Measurements from ENCODE around the gene AP3D1. TPM values are rescaled to one million over a fixed set of nuclear protein-coding genes. Genes with fewer than 3 reads are reported as not detected.

AP3D1 gene
- polyA plus RNA-seq, 3 donors from 2014 or later = 11.7 to 44.5 (median 17.9) TPM

DNA sequence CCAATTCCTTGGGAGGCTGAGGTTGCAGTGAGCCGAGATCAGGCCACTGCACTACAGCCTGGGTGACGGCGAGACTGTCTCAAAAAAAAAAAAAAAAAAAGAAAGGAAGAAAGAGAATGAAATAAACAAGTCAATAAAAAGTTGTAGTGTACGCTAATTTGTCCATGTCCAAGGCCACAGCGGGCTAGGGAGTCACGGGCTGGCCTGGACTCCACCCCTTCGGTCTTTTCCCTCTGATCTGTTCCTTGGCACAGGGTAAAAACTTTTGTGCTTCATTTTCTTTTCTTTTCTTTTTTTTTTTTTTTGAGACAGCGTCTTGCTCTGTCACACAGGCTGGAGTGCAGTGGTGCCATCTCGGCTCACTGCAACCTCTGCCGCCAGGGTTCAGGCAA is 80.9 kb downstream of the AP3D1 start:
- peaks cover 6 to 25% (median 17%) of the 10 kb centered on the region in 3 donors for H3K36me3 Mint-ChIP-seq
- peaks cover 28 to 41% of the 10 kb centered on the region in 2 donors for H3K4me1 Mint-ChIP-seq
- H3K4me3 Mint-ChIP-seq = no peak overlapping the region
- no peaks in the 10 kb centered on the region for H3K9me3 Mint-ChIP-seq
- H3K27me3 Mint-ChIP-seq (ENCODE audit: low read depth in 3 of 3) = peaks cover 12 to 35% (median 17%) of the 10 kb centered on the region in 3 donors
- peak overlapping the region in 5 of 6 donors; percentile 28 to 86 (median 80) for H3K27ac Mint-ChIP-seq
- DNase-seq = no peak

DNA sequence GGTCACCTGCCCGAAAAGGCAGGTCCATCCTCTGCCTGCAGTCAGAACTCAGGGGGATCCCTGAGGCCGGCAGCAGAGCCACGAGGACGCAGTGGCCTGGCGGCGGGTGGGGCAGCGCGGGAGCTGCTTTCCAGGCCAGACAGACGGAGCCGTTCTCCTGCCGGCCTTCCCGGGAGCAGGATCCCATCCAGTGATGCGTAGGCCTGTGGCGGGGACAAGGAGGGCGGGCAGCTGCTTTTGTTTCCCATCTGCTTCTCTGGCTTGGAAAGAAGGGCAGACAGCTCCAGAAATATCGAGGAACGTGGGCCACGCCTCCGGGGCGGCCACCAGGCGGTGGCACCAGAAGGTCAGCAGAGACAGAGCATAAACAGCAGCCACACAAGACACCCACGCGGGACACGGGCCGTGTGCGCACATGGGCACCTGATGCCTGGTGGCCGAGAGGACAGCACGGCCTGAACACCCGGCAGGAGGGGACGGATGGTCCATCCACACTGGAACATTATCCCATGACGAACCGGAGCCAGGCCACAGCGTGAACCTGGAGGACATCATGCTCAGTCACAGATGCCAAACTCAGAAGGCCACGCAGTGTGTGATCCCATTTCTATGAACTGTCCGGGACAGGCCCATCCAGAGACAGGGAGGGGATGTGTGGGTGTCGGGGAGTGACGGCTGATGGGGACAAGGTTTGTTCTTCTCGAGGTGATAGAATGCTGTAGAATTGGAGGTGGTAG is 86.4 kb downstream of the AP3D1 start:
- Mint-ChIP-seq H3K27me3 (ENCODE audit: low read depth in 3 of 3) (peaks cover 10 to 26% (median 18%) of the 10 kb centered on the region in 3 donors), H3K36me3 (no peaks in the 10 kb centered on the region), H3K4me1 (peaks cover 38 to 42% of the 10 kb centered on the region in 2 donors), H3K9me3 (no peaks in the 10 kb centered on the region), H3K4me3 (no peak overlapping the region), H3K27ac (peak overlapping the region in 4 of 6 donors; percentile 21 to 77 (median 36))
- DNase-seq = no peak

DNA sequence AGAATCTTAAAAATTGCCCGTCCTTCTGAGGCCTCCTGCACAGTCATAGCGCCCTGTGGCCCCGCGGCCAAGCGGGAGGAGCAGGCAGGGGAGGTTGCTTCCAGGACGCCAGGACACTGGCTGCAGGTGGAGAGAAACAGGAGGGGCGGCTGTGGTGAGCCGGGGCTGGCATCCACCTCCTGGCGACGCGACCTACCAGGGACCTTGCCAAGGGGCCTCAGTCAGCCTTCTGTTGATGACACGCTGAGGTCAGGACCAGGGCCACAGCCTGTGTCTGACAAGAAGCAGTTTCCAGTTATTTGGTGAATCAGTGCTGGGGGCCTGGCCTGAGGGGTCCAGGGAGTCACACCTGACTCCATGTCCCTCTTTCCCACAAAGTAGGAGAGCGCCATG is 87.0 kb downstream of the AP3D1 start:
- peak overlapping the region in 2 of 6 donors; percentile 10 to 40 for H3K27ac Mint-ChIP-seq
- peaks cover 10 to 21% (median 13%) of the 10 kb centered on the region in 3 donors for H3K27me3 Mint-ChIP-seq (ENCODE audit: low read depth in 3 of 3)

DNA sequence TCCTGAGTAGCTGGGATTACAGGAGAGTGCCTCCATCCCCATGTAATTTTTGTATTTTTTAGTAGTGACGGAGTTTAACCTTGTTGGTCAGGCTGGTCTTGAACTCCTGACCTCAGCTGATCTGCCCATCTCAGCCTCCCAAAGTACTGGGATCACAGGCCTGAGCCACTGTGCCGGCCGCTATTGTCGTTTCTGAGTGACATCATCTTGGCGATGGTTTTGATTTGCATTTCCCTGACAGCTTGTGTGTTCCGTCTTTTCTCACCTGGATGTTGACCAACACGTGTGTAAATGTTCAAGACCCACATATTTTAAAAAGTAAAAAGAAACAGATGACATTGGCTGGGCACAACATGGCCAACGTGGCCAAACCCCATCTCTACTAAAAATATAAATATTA is 87.5 kb downstream of the AP3D1 start:
- H3K27me3 Mint-ChIP-seq (ENCODE audit: low read depth in 3 of 3) = peaks cover 10 to 21% (median 13%) of the 10 kb centered on the region in 3 donors
- peaks cover 27 to 35% of the 10 kb centered on the region in 2 donors for H3K4me1 Mint-ChIP-seq
- no peaks in the 10 kb centered on the region for H3K9me3 Mint-ChIP-seq
- peak overlapping the region in 1 of 6 donors; percentile 66 for H3K27ac Mint-ChIP-seq
- H3K4me3 Mint-ChIP-seq = peak overlapping the region in 3 of 5 donors; percentile 38 to 49 (median 41)
- DNase-seq = no peak
- no peaks in the 10 kb centered on the region for H3K36me3 Mint-ChIP-seq

More for the DNA sequence above, 87.0 kb downstream of the AP3D1 start:
- no peak for DNase-seq
- Mint-ChIP-seq H3K36me3 (no peaks in the 10 kb centered on the region), H3K9me3 (no peaks in the 10 kb centered on the region), H3K4me3 (no peak overlapping the region), H3K4me1 (peaks cover 33 to 39% of the 10 kb centered on the region in 2 donors)

DNA sequence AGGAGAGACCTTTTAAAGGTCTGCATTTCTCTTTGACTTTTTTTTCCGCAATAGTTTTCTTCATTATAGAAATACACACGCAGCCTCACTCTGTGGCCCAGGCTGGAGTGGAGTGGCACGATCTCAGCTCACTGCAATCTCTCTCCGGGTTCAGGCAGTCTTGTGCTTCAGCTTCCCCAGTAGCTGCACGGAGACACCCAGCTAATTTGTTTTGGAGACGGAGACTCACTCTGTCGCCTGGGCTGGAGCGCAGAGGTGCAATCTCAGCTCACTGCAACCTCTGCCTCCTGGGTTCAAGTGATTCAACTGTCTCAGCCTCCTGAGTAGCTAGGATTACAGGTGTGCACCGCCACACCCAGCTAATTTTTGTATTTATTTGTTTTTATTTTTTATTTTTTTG is 88.6 kb downstream of the AP3D1 start:
- Mint-ChIP-seq H3K27ac (peak overlapping the region in 5 of 6 donors; percentile 73 to 97 (median 91)), H3K27me3 (ENCODE audit: low read depth in 3 of 3) (peaks cover 7 to 18% (median 10%) of the 10 kb centered on the region in 3 donors), H3K4me3 (peak overlapping the region; percentile 60 to 92 (median 90)), H3K36me3 (no peaks in the 10 kb centered on the region), H3K4me1 (peaks cover 21 to 32% of the 10 kb centered on the region in 2 donors), H3K9me3 (no peaks in the 10 kb centered on the region)
- no peak for DNase-seq

DNA sequence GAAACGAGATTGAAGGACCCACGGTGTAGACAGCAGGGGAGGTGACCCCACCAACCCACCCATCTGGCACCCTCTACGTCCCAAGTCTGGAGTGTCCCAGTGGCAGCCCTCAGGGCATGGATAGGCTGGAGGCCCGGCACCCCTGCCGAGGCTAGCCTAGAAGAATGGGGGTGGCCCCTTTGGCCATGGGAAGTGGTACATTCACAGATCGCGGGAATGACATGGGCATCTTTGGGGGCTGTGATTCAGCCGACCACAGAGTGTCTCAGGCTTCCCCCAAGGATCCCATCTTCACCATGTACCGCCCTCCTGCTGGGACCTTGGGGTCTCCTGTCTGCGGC is 89.0 kb downstream of the AP3D1 start:
- no peaks in the 10 kb centered on the region for H3K9me3 Mint-ChIP-seq
- H3K36me3 Mint-ChIP-seq = no peaks in the 10 kb centered on the region
- peak overlapping the region; percentile 83 to 97 (median 92) for H3K27ac Mint-ChIP-seq
- H3K4me3 Mint-ChIP-seq = peak overlapping the region; percentile 73 to 92 (median 90)
- H3K27me3 Mint-ChIP-seq (ENCODE audit: low read depth in 3 of 3) = peaks cover 7 to 18% (median 10%) of the 10 kb centered on the region in 3 donors
- peaks cover 21 to 34% of the 10 kb centered on the region in 2 donors for H3K4me1 Mint-ChIP-seq
- no peak for DNase-seq

DNA sequence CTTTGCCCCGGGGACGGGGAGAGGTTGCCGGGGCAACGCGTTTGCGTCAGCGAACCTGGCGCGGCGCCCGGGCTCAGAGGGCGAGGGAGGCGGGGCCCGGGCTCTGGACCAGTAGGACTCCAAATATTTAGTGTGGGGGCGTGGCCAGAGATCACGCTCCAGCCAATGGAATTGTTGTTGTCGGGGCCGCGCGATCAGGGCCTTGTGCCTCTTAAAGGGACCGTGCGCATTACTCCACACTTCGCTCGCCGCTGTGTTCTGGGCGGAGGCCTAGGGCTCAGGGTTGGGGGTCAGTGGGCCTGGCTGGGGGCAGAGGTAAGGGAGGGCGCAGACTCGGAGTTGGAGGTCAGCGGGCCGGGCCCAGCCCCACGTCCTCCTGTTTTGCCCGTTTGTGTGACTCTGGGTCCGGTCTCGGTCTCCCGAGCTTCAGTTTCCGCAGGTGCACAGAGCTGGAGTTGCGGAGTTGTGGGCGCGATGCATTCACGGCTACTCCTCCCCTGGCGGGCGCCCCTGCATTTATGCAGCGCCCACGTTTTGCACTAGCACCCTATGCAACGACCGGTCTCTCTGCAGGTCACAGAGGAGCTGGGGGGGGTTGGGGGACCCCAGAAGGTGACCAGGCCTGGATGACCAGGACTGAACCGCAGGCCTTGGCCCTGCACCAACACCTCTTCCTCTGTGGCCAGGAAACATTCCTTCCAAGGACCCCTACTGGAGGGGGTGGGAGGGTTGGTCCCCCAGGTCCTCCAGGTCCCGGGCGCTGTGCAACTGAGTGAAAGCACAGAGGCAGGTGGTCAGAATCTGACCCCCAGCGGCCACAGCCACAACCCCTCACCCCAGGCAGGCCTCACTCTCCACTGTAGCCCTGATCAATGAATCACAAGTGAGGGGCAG is 89.6 kb downstream of the AP3D1 start:
- H3K27me3 Mint-ChIP-seq (ENCODE audit: low read depth in 3 of 3) = peaks cover 6 to 18% (median 10%) of the 10 kb centered on the region in 3 donors
- H3K36me3 Mint-ChIP-seq = no peaks in the 10 kb centered on the region
- H3K4me1 Mint-ChIP-seq = peaks cover 24 to 39% of the 10 kb centered on the region in 2 donors
- H3K4me3 Mint-ChIP-seq = peak overlapping the region; percentile 89 to 92 (median 90)
- H3K27ac Mint-ChIP-seq = peak overlapping the region; percentile 91 to 97 (median 94)
- peak; percentile 100 for DNase-seq
- no peaks in the 10 kb centered on the region for H3K9me3 Mint-ChIP-seq

DNA sequence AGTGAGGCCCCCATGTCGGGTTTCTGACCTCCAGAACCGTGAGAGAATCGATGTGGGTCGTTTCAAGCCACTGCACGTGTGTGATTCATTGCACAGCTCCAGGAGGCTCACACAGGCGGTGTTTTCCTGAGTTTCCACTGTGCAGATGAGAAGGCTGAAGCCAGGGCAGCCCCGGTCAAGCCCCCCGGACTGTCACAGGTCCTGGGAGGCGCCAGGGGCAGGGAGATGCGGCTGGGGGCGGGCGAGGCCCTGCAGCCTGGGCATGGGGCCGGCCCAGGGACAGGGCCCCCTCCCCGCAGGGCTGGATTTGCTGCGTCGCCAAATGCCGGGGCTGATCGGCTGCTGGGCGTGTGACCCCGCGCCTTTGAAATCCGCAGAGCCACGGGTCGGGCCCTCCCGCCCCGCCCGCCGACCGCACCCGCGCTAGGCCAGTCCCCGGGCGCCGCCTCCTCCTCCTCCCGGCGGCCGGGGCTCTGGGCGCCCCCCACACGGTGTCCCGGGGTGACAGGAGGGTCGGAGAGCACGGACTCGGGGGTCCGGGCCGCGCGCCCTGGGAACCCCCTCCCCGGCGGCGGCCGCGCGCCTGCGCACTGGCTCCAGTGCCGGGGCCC is 90.4 kb downstream of the AP3D1 start:
- H3K4me3 Mint-ChIP-seq = peak overlapping the region; percentile 87 to 91 (median 89)
- no peak for DNase-seq
- peaks cover 32 to 44% of the 10 kb centered on the region in 2 donors for H3K4me1 Mint-ChIP-seq

GRCh38 chr19:2059422-2060201 is 91.8 kb downstream of the AP3D1 start:
- no peak for DNase-seq
- Mint-ChIP-seq H3K4me3 (peak overlapping the region; percentile 61 to 91 (median 87)), H3K27ac (peak overlapping the region; percentile 81 to 97 (median 96)), H3K36me3 (no peaks in the 10 kb centered on the region), H3K4me1 (peaks cover 38 to 49% of the 10 kb centered on the region in 2 donors), H3K9me3 (no peaks in the 10 kb centered on the region), H3K27me3 (ENCODE audit: low read depth in 3 of 3) (peaks cover 3 to 16% (median 10%) of the 10 kb centered on the region in 3 donors)

More for the DNA sequence above, 90.4 kb downstream of the AP3D1 start:
- H3K36me3 Mint-ChIP-seq = no peaks in the 10 kb centered on the region
- H3K9me3 Mint-ChIP-seq = no peaks in the 10 kb centered on the region
- peaks cover 6 to 18% (median 10%) of the 10 kb centered on the region in 3 donors for H3K27me3 Mint-ChIP-seq (ENCODE audit: low read depth in 3 of 3)
- peak overlapping the region; percentile 96 to 97 (median 97) for H3K27ac Mint-ChIP-seq

DNA sequence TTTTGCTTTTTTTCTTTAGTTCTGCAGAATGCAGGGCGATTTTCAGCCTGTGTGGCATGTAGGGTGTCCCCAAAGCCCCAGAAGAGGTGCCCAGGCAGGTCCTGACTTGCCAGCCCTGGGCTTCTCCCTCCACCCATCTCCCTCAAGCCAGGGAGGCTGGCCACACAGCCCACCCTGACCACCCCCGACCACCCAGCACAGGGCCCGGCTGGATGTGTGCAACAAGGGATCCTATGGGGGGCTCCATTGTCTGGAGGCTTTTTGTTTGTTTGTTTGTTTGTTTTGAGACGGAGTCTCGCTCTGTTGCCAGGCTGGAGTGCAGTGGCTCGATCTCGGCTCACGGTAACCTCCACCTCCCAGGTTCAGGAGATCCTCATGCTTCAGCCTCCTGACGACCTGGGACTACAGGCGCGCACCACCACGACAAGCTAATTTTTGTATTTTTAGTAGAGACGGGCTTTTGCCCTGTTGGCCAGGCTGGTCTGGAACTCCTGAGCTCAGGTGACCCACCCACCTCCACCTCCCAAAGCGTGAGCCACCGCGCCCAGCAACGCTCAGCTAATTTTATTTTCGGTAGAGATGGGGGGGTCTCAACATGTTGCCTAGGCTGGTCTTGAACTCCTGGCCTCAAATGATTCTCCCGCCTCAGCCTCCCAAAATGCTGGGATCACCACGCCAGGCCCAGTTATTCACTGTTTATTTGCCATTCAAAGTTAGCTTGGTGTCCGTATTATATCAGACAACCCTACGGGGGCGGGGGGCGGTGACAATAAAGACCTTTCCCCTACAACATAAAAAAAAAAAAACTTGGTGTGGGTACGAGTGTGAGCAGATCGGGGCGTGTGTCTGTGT is 92.6 kb downstream of the AP3D1 start:
- Mint-ChIP-seq H3K27me3 (ENCODE audit: low read depth in 3 of 3) (peaks cover 4 to 16% (median 10%) of the 10 kb centered on the region in 3 donors), H3K9me3 (no peaks in the 10 kb centered on the region), H3K36me3 (no peaks in the 10 kb centered on the region), H3K27ac (peak overlapping the region in 5 of 6 donors; percentile 49 to 74 (median 60)), H3K4me3 (peak overlapping the region in 4 of 5 donors; percentile 15 to 66 (median 40)), H3K4me1 (peaks cover 38 to 48% of the 10 kb centered on the region in 2 donors)
- no peak for DNase-seq

GRCh38 chr19:2057484-2058469 is 93.6 kb downstream of the AP3D1 start:
- H3K27me3 Mint-ChIP-seq (ENCODE audit: low read depth in 3 of 3) = peaks cover 4 to 13% (median 10%) of the 10 kb centered on the region in 3 donors
- no peak for DNase-seq
- no peaks in the 10 kb centered on the region for H3K9me3 Mint-ChIP-seq
- H3K4me1 Mint-ChIP-seq = peaks cover 37 to 48% of the 10 kb centered on the region in 2 donors
- peak overlapping the region in 5 of 6 donors; percentile 40 to 86 (median 62) for H3K27ac Mint-ChIP-seq
- H3K36me3 Mint-ChIP-seq = no peaks in the 10 kb centered on the region
- H3K4me3 Mint-ChIP-seq = peak overlapping the region in 3 of 5 donors; percentile 26 to 51 (median 42)

Data from immature natural killer cell (primary cell).